Upper lobe of left lung (tissue), 4 donors: ENCODE measurements around the gene MUC21.

Experiments used
- CTCF ChIP-seq, 6 experiments: fragments of 450-650 bp in 4 of 6; fragments of 200-600 bp in 2 of 6; sonication (generic) in 2 of 6; IDR thresholded peaks; one replicate each; pipeline ENCODE4 v1.5.1; 2016 to 2019; ENCODE audit warnings: antibody characterized with exemption in 6 of 6
- POLR2A ChIP-seq, 4 donors: fragments of 450-650 bp; IDR thresholded peaks; one replicate each; pipeline ENCODE4 v1.5.1; 2016 to 2017; ENCODE audit warnings: antibody characterized with exemption in 4 of 4, mild to moderate bottlenecking in 2 of 4

GRCh38 chr6:30979141-30979540, 4.4 kb upstream of the MUC21 start:
- no peak for TF ChIP-seq CTCF (IDR thresholded peaks at IDR 0.05)
- no peak for TF ChIP-seq POLR2A (IDR thresholded peaks at IDR 0.05)
